SK-N-MC (cell line): Measurements from ENCODE around the gene BRD9.

Experiments used
- EZH2 ChIP-seq: fragments of 200-600 bp; sonication (generic); IDR thresholded peaks from one replicate; pipeline ENCODE4 v1.6.1; 2017; ENCODE audit warnings: antibody characterized with exemption
- FOXP2 ChIP-seq: optimal IDR thresholded peaks from 2 replicates; pipeline ENCODE3; 2011; ENCODE audit warnings: mild to moderate bottlenecking, moderate library complexity; ENCODE audit not compliant: insufficient read depth; ENCODE audit errors: extremely low read length, control extremely low read depth

- TF ChIP-seq FOXP2 (no peak), EZH2 (no peak)
Measured at GRCh38 chr5:902129-902916, 9.7 kb upstream of the BRD9 start.
